Gastroesophageal sphincter (tissue), 4 donors: ENCODE data around the gene TDO2. TPM values are rescaled to one million over a fixed set of nuclear protein-coding genes. Genes with fewer than 3 reads are reported as not detected.
A peak's percentile ranks its signal among the peaks of the same experiment; 100 is the strongest.

Experiments
- ATAC-seq: fragments of 150-250 bp; one replicate; pipeline ENCODE4 v1.9.1; 2016; ENCODE audit warnings: mild to moderate bottlenecking, moderate library complexity
- H3K27ac ChIP-seq, 4 donors: fragments of 200-600 bp; sonication (generic) in 3 of 4; 1 replicate in 3 of 4; 2 replicates in 1 of 4; pipeline ENCODE4 v1.5.1; 2016 to 2019
- H3K27me3 ChIP-seq: fragments of 200-600 bp; sonication (generic); one replicate; pipeline ENCODE4 v1.5.1; 2019
- H3K36me3 ChIP-seq, 2 donors: fragments of 200-600 bp; sonication (generic); one replicate each; pipeline ENCODE4 v1.5.1; 2019; ENCODE audit warnings: control low read depth in 1 of 2
- H3K4me1 ChIP-seq, 3 donors: fragments of 200-600 bp; sonication (generic); 1 replicate in 2 of 3; 2 replicates in 1 of 3; pipeline ENCODE4 v1.5.1; 2016 to 2019; ENCODE audit warnings: control low read depth in 2 of 3
- H3K4me3 ChIP-seq, 2 donors: fragments of 200-600 bp; sonication (generic); one replicate each; pipeline ENCODE4 v1.5.1; 2019; ENCODE audit warnings: mild to moderate bottlenecking in 1 of 2, moderate library complexity in 1 of 2
- H3K9me3 ChIP-seq, 3 donors: fragments of 200-600 bp; sonication (generic); one replicate each; pipeline ENCODE4 v1.5.1; 2017 to 2019; ENCODE audit warnings: control low read depth in 2 of 3
- CTCF ChIP-seq, 4 experiments: fragments of 200-600 bp in 2 of 4; fragments of 450-650 bp in 2 of 4; sonication (generic) in 1 of 4; IDR thresholded peaks; one replicate each; pipeline ENCODE4 v1.5.1; 2017 to 2019; ENCODE audit warnings: antibody characterized with exemption in 4 of 4, mild to moderate bottlenecking in 2 of 4, moderate library complexity in 2 of 4
- EP300 ChIP-seq: sonication (generic); formaldehyde crosslinking; IDR thresholded peaks from one replicate; pipeline ENCODE4 v1.6.1; 2017; ENCODE audit warnings: antibody characterized with exemption, mild to moderate bottlenecking
- POLR2A ChIP-seq, 2 donors: fragments of 450-650 bp; IDR thresholded peaks; one replicate each; pipeline ENCODE4 v1.6.1; 2017; ENCODE audit warnings: antibody characterized with exemption in 2 of 2, mild to moderate bottlenecking in 2 of 2, moderate library complexity in 1 of 2
- POLR2AphosphoS5 ChIP-seq: sonication (generic); formaldehyde crosslinking; IDR thresholded peaks from one replicate; pipeline ENCODE4 v1.6.1; 2017; ENCODE audit warnings: antibody characterized with exemption
- WGBS, 2 donors: methylation state at CpG; one replicate each; pipeline ENCODE4 v1.1.5; 2018; ENCODE audit warnings: low coverage in 1 of 2; 5-methylcytosine and 5-hydroxymethylcytosine counted together
- total RNA-seq, 4 donors: library from RNA; depleted of rRNA; stranded (reverse); fragments of >200 nt; gene quantifications; one replicate each; pipeline ENCODE4 v1.1.0, GENCODE V29; 2016

The TDO2 gene
- total RNA-seq, 4 donors from 2014 or later: 0.08 TPM; not detected in 3

GRCh38 chr4:155885666-155886065 is 17.8 kb upstream of the TDO2 start:
- TF ChIP-seq EP300 (no peak), CTCF (IDR thresholded peaks at IDR 0.05) (no peak), POLR2AphosphoS5 (no peak), POLR2A (IDR thresholded peaks at IDR 0.05) (no peak)
- no peak for ATAC-seq
- H3K9me3 ChIP-seq: no peaks in the 10 kb centered on the region
- H3K4me3 ChIP-seq: no peak overlapping the region
- 53 to 84% methylated on average over 2 to 4 of the region's 6 CpGs for WGBS, 2 donors
- peaks cover 0 to 2% (median 0%) of the 10 kb centered on the region in 3 donors for H3K4me1 ChIP-seq
- H3K27ac ChIP-seq: no peak overlapping the region
- H3K27me3 ChIP-seq: no peaks in the 10 kb centered on the region
- no peaks in the 10 kb centered on the region for H3K36me3 ChIP-seq

GRCh38 chr4:155887045-155887444 is 16.5 kb upstream of the TDO2 start:
- Histone ChIP-seq H3K36me3 (no peaks in the 10 kb centered on the region), H3K27me3 (no peaks in the 10 kb centered on the region), H3K9me3 (no peaks in the 10 kb centered on the region), H3K27ac (no peak overlapping the region), H3K4me1 (peaks cover 0 to 2% (median 0%) of the 10 kb centered on the region in 3 donors), H3K4me3 (no peak overlapping the region)
- TF ChIP-seq POLR2AphosphoS5 (no peak), CTCF (IDR thresholded peaks at IDR 0.05) (no peak), POLR2A (IDR thresholded peaks at IDR 0.05) (no peak), EP300 (no peak)
- 68 to 80% methylated on average over 1 of the region's 1 CpG for WGBS, 2 donors
- no peak for ATAC-seq

- no peak for TF ChIP-seq CTCF (IDR thresholded peaks at IDR 0.05)
- TF ChIP-seq POLR2AphosphoS5: no peak
- no peak for TF ChIP-seq EP300
- no peak for TF ChIP-seq POLR2A (IDR thresholded peaks at IDR 0.05)
- ATAC-seq: no peak
- H3K4me1 ChIP-seq: peaks cover 0 to 2% (median 0%) of the 10 kb centered on the region in 3 donors
- H3K9me3 ChIP-seq: no peaks in the 10 kb centered on the region
- H3K36me3 ChIP-seq: no peaks in the 10 kb centered on the region
- no peaks in the 10 kb centered on the region for H3K27me3 ChIP-seq
- WGBS, 2 donors: 73 to 75% methylated on average over 4 to 5 of the region's 6 CpGs
- H3K27ac ChIP-seq: no peak overlapping the region
- H3K4me3 ChIP-seq: no peak overlapping the region
Measured at GRCh38 chr4:155887847-155888570, 15.5 kb upstream of the TDO2 start.

- peaks cover 0 to 2% (median 0%) of the 10 kb centered on the region in 3 donors for H3K4me1 ChIP-seq
- H3K27me3 ChIP-seq: no peaks in the 10 kb centered on the region
- ATAC-seq: peak; percentile 60
- no peaks in the 10 kb centered on the region for H3K9me3 ChIP-seq
- H3K27ac ChIP-seq: no peak overlapping the region
- TF ChIP-seq POLR2A (IDR thresholded peaks at IDR 0.05) (no peak), POLR2AphosphoS5 (peak; percentile 46), CTCF (IDR thresholded peaks at IDR 0.05) (no peak), EP300 (no peak)
- 18% methylated on average over 5 of the region's 5 CpGs for WGBS, 2 donors
- no peak overlapping the region for H3K4me3 ChIP-seq
- no peaks in the 10 kb centered on the region for H3K36me3 ChIP-seq
Measured at GRCh38 chr4:155889031-155889793, 14.3 kb upstream of the TDO2 start.
